Tibial nerve (tissue), 4 donors: Measurements from ENCODE around the gene BTBD6. TPM values are rescaled to one million over a fixed set of nuclear protein-coding genes. Genes with fewer than 3 reads are reported as not detected.

Experiments
- DNase-seq, 2 donors: peaks; one replicate each; pipeline ENCODE4 v3.0.0-alpha.2; 2019; ENCODE audit warnings: low spot score in 2 of 2
- H3K27ac ChIP-seq, 4 donors: fragments of 200-600 bp; sonication (generic) in 3 of 4; one replicate each; pipeline ENCODE4 v1.5.1; 2017 to 2019; ENCODE audit warnings: mild to moderate bottlenecking in 1 of 4
- H3K27me3 ChIP-seq, 2 donors: fragments of 200-600 bp; sonication (generic) in 1 of 2; one replicate each; pipeline versions ENCODE4 v1.5.1 to v1.6.0; 2017 to 2019
- H3K36me3 ChIP-seq, 3 donors: fragments of 200-600 bp; sonication (generic); one replicate each; pipeline ENCODE4 v1.5.1; 2018 to 2019
- H3K4me1 ChIP-seq, 4 donors: fragments of 200-600 bp; sonication (generic) in 3 of 4; one replicate each; pipeline ENCODE4 v1.5.1; 2017 to 2019
- H3K4me3 ChIP-seq, 4 donors: fragments of 200-600 bp; sonication (generic) in 3 of 4; one replicate each; pipeline ENCODE4 v1.5.1; 2017 to 2019; ENCODE audit warnings: mild to moderate bottlenecking in 1 of 4, moderate library complexity in 1 of 4
- H3K9me3 ChIP-seq, 4 donors: fragments of 200-600 bp; sonication (generic) in 3 of 4; one replicate each; pipeline ENCODE4 v1.5.1; 2017 to 2019
- EP300 ChIP-seq, 2 donors: sonication (generic); formaldehyde crosslinking; IDR thresholded peaks; one replicate each; pipeline ENCODE4 v1.6.1; 2017; ENCODE audit warnings: antibody characterized with exemption in 2 of 2, mild to moderate bottlenecking in 1 of 2
- POLR2A ChIP-seq, 2 donors: fragments of 450-650 bp; IDR thresholded peaks; one replicate each; pipeline ENCODE4 v1.6.1; 2017; ENCODE audit warnings: antibody characterized with exemption in 2 of 2, mild to moderate bottlenecking in 2 of 2, moderate library complexity in 2 of 2
- WGBS, 2 donors: methylation state at CpG; one replicate each; pipeline ENCODE4 v1.1.5; 2018; 5-methylcytosine and 5-hydroxymethylcytosine counted together
- total RNA-seq, 4 donors: library from RNA; depleted of rRNA; stranded (reverse); fragments of >200 nt; gene quantifications; one replicate each; pipeline ENCODE4 v1.1.0, GENCODE V29; 2016
- TF ChIP-seq, protein P1 (sequence below), 5 experiments: fragments of 200-600 bp in 3 of 5; fragments of 450-650 bp in 2 of 5; sonication (generic) in 3 of 5; IDR thresholded peaks; one replicate each; pipeline ENCODE4 v1.5.1; 2016 to 2019; ENCODE audit warnings: antibody characterized with exemption in 5 of 5, mild to moderate bottlenecking in 3 of 5, moderate library complexity in 2 of 5

Gene BTBD6
- total RNA-seq, 4 donors from 2014 or later = 53.7 to 61.2 (median 53.9) TPM

GRCh38 chr14:105210266-105211025, 37.9 kb upstream of the BTBD6 start:
- H3K36me3 ChIP-seq = peaks cover 0 to 71% (median 0%) of the 10 kb centered on the region in 3 donors
- no peak overlapping the region for H3K27ac ChIP-seq
- H3K4me1 ChIP-seq = peaks cover 0 to 18% (median 4%) of the 10 kb centered on the region in 4 donors
- H3K9me3 ChIP-seq = no peaks in the 10 kb centered on the region
- TF ChIP-seq, protein P1, sequence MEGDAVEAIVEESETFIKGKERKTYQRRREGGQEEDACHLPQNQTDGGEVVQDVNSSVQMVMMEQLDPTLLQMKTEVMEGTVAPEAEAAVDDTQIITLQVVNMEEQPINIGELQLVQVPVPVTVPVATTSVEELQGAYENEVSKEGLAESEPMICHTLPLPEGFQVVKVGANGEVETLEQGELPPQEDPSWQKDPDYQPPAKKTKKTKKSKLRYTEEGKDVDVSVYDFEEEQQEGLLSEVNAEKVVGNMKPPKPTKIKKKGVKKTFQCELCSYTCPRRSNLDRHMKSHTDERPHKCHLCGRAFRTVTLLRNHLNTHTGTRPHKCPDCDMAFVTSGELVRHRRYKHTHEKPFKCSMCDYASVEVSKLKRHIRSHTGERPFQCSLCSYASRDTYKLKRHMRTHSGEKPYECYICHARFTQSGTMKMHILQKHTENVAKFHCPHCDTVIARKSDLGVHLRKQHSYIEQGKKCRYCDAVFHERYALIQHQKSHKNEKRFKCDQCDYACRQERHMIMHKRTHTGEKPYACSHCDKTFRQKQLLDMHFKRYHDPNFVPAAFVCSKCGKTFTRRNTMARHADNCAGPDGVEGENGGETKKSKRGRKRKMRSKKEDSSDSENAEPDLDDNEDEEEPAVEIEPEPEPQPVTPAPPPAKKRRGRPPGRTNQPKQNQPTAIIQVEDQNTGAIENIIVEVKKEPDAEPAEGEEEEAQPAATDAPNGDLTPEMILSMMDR (IDR thresholded peaks at IDR 0.05) = no peak
- TF ChIP-seq EP300 (IDR thresholded peaks at IDR 0.05) (no peak), POLR2A (IDR thresholded peaks at IDR 0.05) (no peak)
- no peak for DNase-seq
- WGBS, 2 donors = 92 to 95% methylated on average over 21 to 22 of the region's 30 CpGs
- no peaks in the 10 kb centered on the region for H3K27me3 ChIP-seq
- no peak overlapping the region for H3K4me3 ChIP-seq

- Histone ChIP-seq H3K4me3 (no peak overlapping the region), H3K4me1 (peaks cover 0 to 11% (median 0%) of the 10 kb centered on the region in 4 donors), H3K27ac (no peak overlapping the region), H3K27me3 (no peaks in the 10 kb centered on the region), H3K9me3 (no peaks in the 10 kb centered on the region), H3K36me3 (peaks cover 0 to 74% (median 0%) of the 10 kb centered on the region in 3 donors)
- no peak for TF ChIP-seq EP300 (IDR thresholded peaks at IDR 0.05)
- no peak for TF ChIP-seq POLR2A (IDR thresholded peaks at IDR 0.05)
- TF ChIP-seq, protein P1 (IDR thresholded peaks at IDR 0.05) = no peak
- no peak for DNase-seq
- WGBS, 2 donors = 89% methylated on average over 19 to 23 of the region's 23 CpGs
Observed at GRCh38 chr14:105211086-105211757, 37.1 kb upstream of the BTBD6 start.

DNA sequence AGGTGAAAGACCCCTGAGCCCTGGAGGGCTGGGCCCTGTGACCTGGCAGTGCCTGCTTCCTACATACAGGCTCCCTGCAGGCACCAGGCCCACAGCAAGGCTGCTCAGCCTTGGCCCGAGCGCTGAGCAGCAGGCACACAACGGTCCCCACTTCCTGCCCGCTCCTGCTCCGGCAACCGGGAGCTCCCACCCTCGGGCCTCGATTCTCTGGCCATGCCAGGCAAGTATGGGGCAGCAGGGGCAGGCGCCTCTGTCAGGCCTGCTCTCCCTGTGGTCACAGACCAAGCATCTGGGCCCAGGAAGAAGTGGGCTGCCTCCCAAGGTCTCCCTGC, 36.6 kb upstream of the BTBD6 start:
- Histone ChIP-seq H3K27me3 (no peaks in the 10 kb centered on the region), H3K4me3 (no peak overlapping the region), H3K27ac (no peak overlapping the region), H3K36me3 (peaks cover 0 to 79% (median 0%) of the 10 kb centered on the region in 3 donors), H3K4me1 (peaks cover 0 to 7% (median 0%) of the 10 kb centered on the region in 4 donors), H3K9me3 (no peaks in the 10 kb centered on the region)
- TF ChIP-seq POLR2A (IDR thresholded peaks at IDR 0.05) (no peak), EP300 (IDR thresholded peaks at IDR 0.05) (no peak)
- TF ChIP-seq, protein P1 (IDR thresholded peaks at IDR 0.05) = no peak
- 83% methylated on average over 9 of the region's 9 CpGs; no CpG with 5 or more reads in 1 of the 2 donors for WGBS, 2 donors
- DNase-seq = no peak

DNA sequence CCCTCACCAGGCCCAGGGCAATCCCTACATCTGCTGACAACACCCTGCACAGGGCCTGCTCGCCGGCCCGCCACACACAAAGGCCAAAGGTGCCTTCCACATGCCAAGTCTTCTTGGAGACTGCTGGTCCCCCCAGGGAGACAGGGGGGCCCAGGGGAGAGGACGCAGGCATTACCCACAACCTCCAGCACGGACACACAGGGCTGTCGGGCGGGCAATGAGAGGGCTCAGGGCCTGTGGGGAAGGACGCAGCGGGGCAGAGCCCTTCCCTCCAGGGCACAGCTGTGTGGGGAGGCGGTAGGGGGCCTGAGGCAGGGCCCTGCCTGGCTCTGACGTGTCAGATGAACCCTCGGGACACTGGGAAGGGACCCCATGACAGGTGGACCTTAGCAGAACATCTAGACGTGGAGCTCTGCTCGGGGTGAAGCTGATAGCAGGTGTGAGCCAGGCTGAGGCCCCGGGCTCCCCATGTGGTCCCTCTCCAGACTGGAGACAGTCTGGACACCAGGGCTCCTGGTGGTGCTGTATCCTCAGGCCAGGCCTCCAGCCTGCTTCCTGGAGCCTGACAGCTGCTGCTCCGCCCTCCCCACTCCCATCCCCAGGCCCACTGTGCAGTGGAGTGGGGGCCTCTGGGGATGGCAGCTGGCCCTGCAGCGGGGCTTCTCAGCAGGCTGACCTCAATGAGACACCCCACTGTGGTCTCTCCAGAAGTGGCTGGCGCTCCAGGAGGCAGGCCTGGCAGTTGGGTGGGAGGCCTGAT, 35.6 kb upstream of the BTBD6 start:
- Histone ChIP-seq H3K27ac (no peak overlapping the region), H3K4me3 (no peak overlapping the region), H3K27me3 (no peaks in the 10 kb centered on the region), H3K4me1 (no peaks in the 10 kb centered on the region), H3K9me3 (no peaks in the 10 kb centered on the region), H3K36me3 (peaks cover 0 to 89% (median 0%) of the 10 kb centered on the region in 3 donors)
- no peak for DNase-seq
- TF ChIP-seq, protein P1 (IDR thresholded peaks at IDR 0.05) = no peak
- TF ChIP-seq POLR2A (IDR thresholded peaks at IDR 0.05) (no peak), EP300 (IDR thresholded peaks at IDR 0.05) (no peak)
- 83 to 87% methylated on average over 12 to 17 of the region's 18 CpGs for WGBS, 2 donors
